SK-N-SH (cell line): Measurements from ENCODE around the gene FAM107B.

Experiments
- ELF1 ChIP-seq: IDR thresholded peaks from 2 replicates; pipeline ENCODE4 v1.4.0; 2012
- EP300 ChIP-seq, 2 experiments: IDR thresholded peaks; 2 replicates each; pipeline versions ENCODE4 v1.4.0 to v1.6.1; 2012; ENCODE audit warnings: borderline replicate concordance in 1 of 2, low read depth in 1 of 2, low read length in 1 of 2
- EZH2phosphoT487 ChIP-seq: fragments of 200-600 bp; sonication (generic); IDR thresholded peaks from 2 replicates; pipeline ENCODE4 v1.6.1; 2017; ENCODE audit warnings: low read depth, mixed run types, mild to moderate bottlenecking, antibody characterized with exemption, moderate library complexity, borderline replicate concordance
- FOXM1 ChIP-seq: IDR thresholded peaks from 2 replicates; pipeline ENCODE4 v1.4.0; 2012; ENCODE audit warnings: low read depth, mild to moderate bottlenecking
- JUND ChIP-seq: IDR thresholded peaks from 2 replicates; pipeline ENCODE4 v1.4.0; 2012
- NFIC ChIP-seq: IDR thresholded peaks from 2 replicates; pipeline ENCODE4 v1.4.0; 2012; ENCODE audit warnings: borderline replicate concordance
- YY1 ChIP-seq: IDR thresholded peaks from 2 replicates; pipeline ENCODE4 v1.4.0; 2012; ENCODE audit warnings: low read depth, mild to moderate bottlenecking
- TF ChIP-seq, protein P1 (sequence below): fragments of 200-600 bp; sonication (generic); IDR thresholded peaks from 2 replicates; pipeline ENCODE4 v1.6.1; 2017; ENCODE audit warnings: antibody characterized with exemption, mild to moderate bottlenecking, moderate library complexity
- TF ChIP-seq, protein P2 (sequence below): IDR thresholded peaks from 2 replicates; pipeline ENCODE4 v1.6.1; 2012; ENCODE audit warnings: mild to moderate bottlenecking, low read depth, low read length, moderate library complexity
- TF ChIP-seq, protein P3 (sequence below): IDR thresholded peaks from 2 replicates; pipeline ENCODE4 v1.4.0; 2012; ENCODE audit warnings: low read depth
- TF ChIP-seq, protein P4 (sequence below): fragments of 150-350 bp; IDR thresholded peaks from 2 replicates; pipeline ENCODE4 v1.6.1; 2016; ENCODE audit warnings: mild to moderate bottlenecking, low read depth, low read length
- TF ChIP-seq, protein P5 (sequence below): fragments of 150-350 bp; IDR thresholded peaks from 2 replicates; pipeline ENCODE4 v1.6.1; 2017; ENCODE audit warnings: antibody characterized with exemption, low read length, low read depth, borderline replicate concordance

DNA sequence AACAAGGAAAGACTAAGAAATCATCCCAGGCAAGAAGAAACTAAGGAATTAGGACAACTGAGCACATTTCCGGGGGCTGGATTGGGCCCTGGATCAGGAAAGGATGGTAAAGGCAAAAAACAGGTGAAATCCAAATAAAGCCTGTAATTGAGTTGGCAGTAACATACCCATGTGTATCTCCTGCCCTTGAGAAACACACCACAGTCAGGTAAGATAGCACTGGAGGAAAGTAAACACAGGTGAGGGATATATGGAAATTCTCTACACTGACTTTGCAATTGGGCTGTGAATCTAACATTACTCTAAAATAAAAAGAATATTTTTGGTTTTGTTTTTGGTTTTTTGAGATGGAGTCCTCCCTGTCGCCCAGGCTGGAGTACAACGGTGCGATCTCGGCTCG is 303.8 kb downstream of the FAM107B start:
- TF ChIP-seq, protein P1, sequence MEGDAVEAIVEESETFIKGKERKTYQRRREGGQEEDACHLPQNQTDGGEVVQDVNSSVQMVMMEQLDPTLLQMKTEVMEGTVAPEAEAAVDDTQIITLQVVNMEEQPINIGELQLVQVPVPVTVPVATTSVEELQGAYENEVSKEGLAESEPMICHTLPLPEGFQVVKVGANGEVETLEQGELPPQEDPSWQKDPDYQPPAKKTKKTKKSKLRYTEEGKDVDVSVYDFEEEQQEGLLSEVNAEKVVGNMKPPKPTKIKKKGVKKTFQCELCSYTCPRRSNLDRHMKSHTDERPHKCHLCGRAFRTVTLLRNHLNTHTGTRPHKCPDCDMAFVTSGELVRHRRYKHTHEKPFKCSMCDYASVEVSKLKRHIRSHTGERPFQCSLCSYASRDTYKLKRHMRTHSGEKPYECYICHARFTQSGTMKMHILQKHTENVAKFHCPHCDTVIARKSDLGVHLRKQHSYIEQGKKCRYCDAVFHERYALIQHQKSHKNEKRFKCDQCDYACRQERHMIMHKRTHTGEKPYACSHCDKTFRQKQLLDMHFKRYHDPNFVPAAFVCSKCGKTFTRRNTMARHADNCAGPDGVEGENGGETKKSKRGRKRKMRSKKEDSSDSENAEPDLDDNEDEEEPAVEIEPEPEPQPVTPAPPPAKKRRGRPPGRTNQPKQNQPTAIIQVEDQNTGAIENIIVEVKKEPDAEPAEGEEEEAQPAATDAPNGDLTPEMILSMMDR, result no peak
- TF ChIP-seq, protein P2, sequence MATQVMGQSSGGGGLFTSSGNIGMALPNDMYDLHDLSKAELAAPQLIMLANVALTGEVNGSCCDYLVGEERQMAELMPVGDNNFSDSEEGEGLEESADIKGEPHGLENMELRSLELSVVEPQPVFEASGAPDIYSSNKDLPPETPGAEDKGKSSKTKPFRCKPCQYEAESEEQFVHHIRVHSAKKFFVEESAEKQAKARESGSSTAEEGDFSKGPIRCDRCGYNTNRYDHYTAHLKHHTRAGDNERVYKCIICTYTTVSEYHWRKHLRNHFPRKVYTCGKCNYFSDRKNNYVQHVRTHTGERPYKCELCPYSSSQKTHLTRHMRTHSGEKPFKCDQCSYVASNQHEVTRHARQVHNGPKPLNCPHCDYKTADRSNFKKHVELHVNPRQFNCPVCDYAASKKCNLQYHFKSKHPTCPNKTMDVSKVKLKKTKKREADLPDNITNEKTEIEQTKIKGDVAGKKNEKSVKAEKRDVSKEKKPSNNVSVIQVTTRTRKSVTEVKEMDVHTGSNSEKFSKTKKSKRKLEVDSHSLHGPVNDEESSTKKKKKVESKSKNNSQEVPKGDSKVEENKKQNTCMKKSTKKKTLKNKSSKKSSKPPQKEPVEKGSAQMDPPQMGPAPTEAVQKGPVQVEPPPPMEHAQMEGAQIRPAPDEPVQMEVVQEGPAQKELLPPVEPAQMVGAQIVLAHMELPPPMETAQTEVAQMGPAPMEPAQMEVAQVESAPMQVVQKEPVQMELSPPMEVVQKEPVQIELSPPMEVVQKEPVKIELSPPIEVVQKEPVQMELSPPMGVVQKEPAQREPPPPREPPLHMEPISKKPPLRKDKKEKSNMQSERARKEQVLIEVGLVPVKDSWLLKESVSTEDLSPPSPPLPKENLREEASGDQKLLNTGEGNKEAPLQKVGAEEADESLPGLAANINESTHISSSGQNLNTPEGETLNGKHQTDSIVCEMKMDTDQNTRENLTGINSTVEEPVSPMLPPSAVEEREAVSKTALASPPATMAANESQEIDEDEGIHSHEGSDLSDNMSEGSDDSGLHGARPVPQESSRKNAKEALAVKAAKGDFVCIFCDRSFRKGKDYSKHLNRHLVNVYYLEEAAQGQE, result no peak
- TF ChIP-seq EZH2phosphoT487 (no peak), YY1 (no peak), EP300 (IDR thresholded peaks at IDR 0.05; ENCODE audit: borderline replicate concordance in 1 of 2, low read depth in 1 of 2, low read length in 1 of 2) (no peak), JUND (no peak), FOXM1 (no peak), ELF1 (no peak), NFIC (no peak)
- TF ChIP-seq, protein P3, sequence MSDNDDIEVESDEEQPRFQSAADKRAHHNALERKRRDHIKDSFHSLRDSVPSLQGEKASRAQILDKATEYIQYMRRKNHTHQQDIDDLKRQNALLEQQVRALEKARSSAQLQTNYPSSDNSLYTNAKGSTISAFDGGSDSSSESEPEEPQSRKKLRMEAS, result no peak
- TF ChIP-seq, protein P4, sequence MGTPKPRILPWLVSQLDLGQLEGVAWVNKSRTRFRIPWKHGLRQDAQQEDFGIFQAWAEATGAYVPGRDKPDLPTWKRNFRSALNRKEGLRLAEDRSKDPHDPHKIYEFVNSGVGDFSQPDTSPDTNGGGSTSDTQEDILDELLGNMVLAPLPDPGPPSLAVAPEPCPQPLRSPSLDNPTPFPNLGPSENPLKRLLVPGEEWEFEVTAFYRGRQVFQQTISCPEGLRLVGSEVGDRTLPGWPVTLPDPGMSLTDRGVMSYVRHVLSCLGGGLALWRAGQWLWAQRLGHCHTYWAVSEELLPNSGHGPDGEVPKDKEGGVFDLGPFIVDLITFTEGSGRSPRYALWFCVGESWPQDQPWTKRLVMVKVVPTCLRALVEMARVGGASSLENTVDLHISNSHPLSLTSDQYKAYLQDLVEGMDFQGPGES, result no peak
- TF ChIP-seq, protein P5, sequence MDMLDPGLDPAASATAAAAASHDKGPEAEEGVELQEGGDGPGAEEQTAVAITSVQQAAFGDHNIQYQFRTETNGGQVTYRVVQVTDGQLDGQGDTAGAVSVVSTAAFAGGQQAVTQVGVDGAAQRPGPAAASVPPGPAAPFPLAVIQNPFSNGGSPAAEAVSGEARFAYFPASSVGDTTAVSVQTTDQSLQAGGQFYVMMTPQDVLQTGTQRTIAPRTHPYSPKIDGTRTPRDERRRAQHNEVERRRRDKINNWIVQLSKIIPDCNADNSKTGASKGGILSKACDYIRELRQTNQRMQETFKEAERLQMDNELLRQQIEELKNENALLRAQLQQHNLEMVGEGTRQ, result no peak
